AG09319 (cell line): ENCODE results near the gene MARK4.

Experiments
- DNase-seq: peaks from one replicate; pipeline ENCODE4 v3.0.0-alpha.2; 2010; ENCODE audit warnings: low read depth; ENCODE audit errors: extremely low read depth
- CTCF ChIP-seq: IDR thresholded peaks from 2 replicates; pipeline ENCODE4 v1.5.1; 2011; ENCODE audit warnings: low read depth, mild to moderate bottlenecking, inconsistent platforms, low read length, moderate library complexity

The MARK4 gene

GRCh38 chr19:45244133-45244794 lies 6.8 kb upstream of the MARK4 start:
- no peak for TF ChIP-seq CTCF
- no peak for DNase-seq

GRCh38 chr19:45245334-45245787 lies 5.7 kb upstream of the MARK4 start, which contains the start of gene EXOC3L2:
EXOC3L2 (minus strand) TSS chr19:45245407; CDS start chr19:45239045, 6,362 bp downstream.
- no peak for TF ChIP-seq CTCF
- no peak for DNase-seq

GRCh38 chr19:45245826-45246225 lies 5.2 kb upstream of the MARK4 start:
- no peak for DNase-seq
- no peak for TF ChIP-seq CTCF

GRCh38 chr19:45247136-45247535 lies 3.9 kb upstream of the MARK4 start:
- no peak for TF ChIP-seq CTCF
- DNase-seq, result no peak

GRCh38 chr19:45249261-45250033 lies 1.6 kb upstream of the MARK4 start:
- TF ChIP-seq CTCF, result no peak
- DNase-seq, result no peak

GRCh38 chr19:45250216-45250831 lies 747 bp upstream of the MARK4 start:
- no peak for TF ChIP-seq CTCF
- DNase-seq, result no peak
